ENCODE results near the gene CYFIP1. TPM values are rescaled to one million over a fixed set of nuclear protein-coding genes. Genes with fewer than 3 reads are reported as not detected.

The CYFIP1 gene
- total and polyA plus RNA-seq, 2 of the 8 experiments (the other 6 are each of a cell fraction or from before 2014, with no cell fraction given) = 38.6 to 81.7 TPM

- no peak overlapping the region for H3K9ac ChIP-seq (replicated peaks in 1 of 4; ENCODE audit: extremely low read depth in 1 of 4, low read depth in 3 of 4, low read length in 3 of 4)
- no peak for FAIRE-seq
- TF ChIP-seq ATF3 (IDR thresholded peaks at IDR 0.05; ENCODE audit: insufficient read depth, low read depth, low read length) (no peak), EP300 (IDR thresholded peaks at IDR 0.05; ENCODE audit: borderline replicate concordance in 1 of 2, low read depth in 2 of 2, low read length in 2 of 2) (no peak), CTCF (IDR thresholded peaks at IDR 0.05; ENCODE audit: control extremely low read depth in 1 of 3, insufficient read depth in 1 of 3, low read depth in 1 of 3, low read length in 3 of 3) (no peak), POU5F1 (IDR thresholded peaks at IDR 0.05; ENCODE audit: low read depth, low read length) (no peak), SP4 (IDR thresholded peaks at IDR 0.05; ENCODE audit: low read length) (no peak), NRF1 (IDR thresholded peaks at IDR 0.05; ENCODE audit: low read depth, low read length) (no peak), SUZ12 (IDR thresholded peaks at IDR 0.05; ENCODE audit: low read length) (no peak), HDAC6 (IDR thresholded peaks at IDR 0.05; ENCODE audit: low read depth, low read length) (no peak), ASH2L (IDR thresholded peaks at IDR 0.05; ENCODE audit: low read length) (no peak), BRCA1 (IDR thresholded peaks at IDR 0.05; ENCODE audit: low read depth, low read length) (no peak)
Observed at GRCh38 chr15:22967084-22967770, 12.9 kb downstream of the CYFIP1 start.

More at GRCh38 chr15:22967084-22967770, 12.9 kb downstream of the CYFIP1 start:
- no peak overlapping the region for H3K4me2 ChIP-seq (ENCODE audit: insufficient read depth in 1 of 2, low read depth in 2 of 2, low read length in 2 of 2)
- H3K4me1 ChIP-seq (replicated peaks in 1 of 4; ENCODE audit: control insufficient read depth in 3 of 4, insufficient read depth in 4 of 4, low read length in 3 of 4) = peaks cover 0 to 9% (median 3%) of the 10 kb centered on the region in 4 experiments; a peak in 5 of 7 replicates
- no peak overlapping the region for H3K18ac ChIP-seq (ENCODE audit: extremely low read depth, low read length)
- peaks cover 0 to 59% of the 10 kb centered on the region in 2 experiments; a peak in 2 of 4 replicates for H3K79me2 ChIP-seq (ENCODE audit: control insufficient read depth in 1 of 2, insufficient read depth in 2 of 2, low read length in 2 of 2)
- no peaks in the 10 kb centered on the region for H3K36me3 ChIP-seq (ENCODE audit: control insufficient read depth in 2 of 4, insufficient read depth in 4 of 4, low read length in 3 of 4)
- H3K23me2 ChIP-seq (ENCODE audit: low read depth, low read length) = no peaks in the 10 kb centered on the region; the same call in 1 of the 2 replicates
- H3K4me3 ChIP-seq (ENCODE audit: extremely low read depth in 1 of 4, insufficient read depth in 2 of 4, low read depth in 3 of 4, low read length in 4 of 4) = no peak overlapping the region
- POLR2A ChIA-PET (ENCODE audit: partially characterized antibody) = interaction anchor here (0.7 to 2.7 kb wide), 2 partner anchors 12 to 16 kb away, joined by 3 to 7 read pairs; no protein-coding TSS in a partner anchor
- no peaks in the 10 kb centered on the region for H3K9me3 ChIP-seq (ENCODE audit: insufficient read depth in 2 of 2, low read depth in 1 of 2, low read length in 1 of 2)
- H3K14ac ChIP-seq (ENCODE audit: insufficient read length) = no peak overlapping the region
- CTCF ChIA-PET (ENCODE audit: partially characterized antibody) = no interaction called here
- H2BK5ac ChIP-seq (ENCODE audit: low read depth, low read length) = no peak overlapping the region
- H3K27ac ChIP-seq (ENCODE audit: low read depth, low read length) = no peak overlapping the region
- no peak overlapping the region for H3K23ac ChIP-seq (ENCODE audit: insufficient read length)
- H2BK120ac ChIP-seq (replicated peaks; ENCODE audit: low read depth, low read length) = no peak overlapping the region
- H2BK20ac ChIP-seq (ENCODE audit: low read length) = no peak overlapping the region
- no peak overlapping the region; the same call in 1 of the 2 replicates for H4K8ac ChIP-seq (ENCODE audit: extremely low read depth, insufficient read depth, low read length)
- peaks cover 23% of the 10 kb centered on the region for H3K79me1 ChIP-seq (ENCODE audit: low read depth, low read length)
- no peak overlapping the region for H3K56ac ChIP-seq (replicated peaks; ENCODE audit: insufficient read length, low read depth, low read length)
- no peak overlapping the region for H2AFZ ChIP-seq (ENCODE audit: low read length)
- H4K91ac ChIP-seq (replicated peaks; ENCODE audit: insufficient read length, low read length) = no peak overlapping the region
- no peak for DNase-seq (ENCODE audit: low read depth in 1 of 2, low spot score in 2 of 2)
- H3K4ac ChIP-seq (replicated peaks; ENCODE audit: insufficient read length, low read depth, low read length) = no peak overlapping the region
- no peak overlapping the region for H2BK15ac ChIP-seq (ENCODE audit: low read length)
- peaks cover 12 to 16% of the 10 kb centered on the region in 2 experiments for H4K20me1 ChIP-seq (replicated peaks in 1 of 2; ENCODE audit: control insufficient read depth in 1 of 2, insufficient read depth in 2 of 2, low read length in 2 of 2)
- WGBS, 2 experiments (ENCODE audit: extremely low coverage in 1 of 2, insufficient coverage in 1 of 2, insufficient read length in 1 of 2, insufficient replicate concordance in 2 of 2, low coverage in 1 of 2, low lambda C conversion rate in 2 of 2, missing lambda C conversion rate in 1 of 2) = 92% methylated on average over 15 of the region's 15 CpGs; no CpG with 5 or more reads in 1 of the 2 experiments
- H2BK12ac ChIP-seq (ENCODE audit: low read depth, low read length) = no peak overlapping the region
- no peak overlapping the region for H4K5ac ChIP-seq (ENCODE audit: insufficient read length, low read depth, low read length)
- H2AK5ac ChIP-seq (ENCODE audit: low read depth, low read length) = no peak overlapping the region
- H3K27me3 ChIP-seq (replicated peaks in 1 of 4; ENCODE audit: control insufficient read depth in 3 of 4, extremely low read depth in 1 of 4, insufficient read depth in 3 of 4, low read length in 3 of 4) = no peaks in the 10 kb centered on the region

Measured in H1 (cell line).